Measurements from ENCODE around the gene ZNF304.

Gene ZNF304

GRCh38 chr19:57351867-57352266, 796 bp downstream of the ZNF304 start:
- TF ChIP-seq HDGF (IDR thresholded peaks at IDR 0.05; ENCODE audit: borderline replicate concordance) (no peak), ZNF384 (IDR thresholded peaks at IDR 0.05) (no peak), LEF1 (IDR thresholded peaks at IDR 0.05; ENCODE audit: borderline replicate concordance) (no peak), SUZ12 (IDR thresholded peaks at IDR 0.05) (no peak), ARNT (IDR thresholded peaks at IDR 0.05) (no peak)

GRCh38 chr19:57355916-57356315, 4.8 kb downstream of the ZNF304 start:
- ChIA-PET POLR2A (no interaction called here), CTCF (no interaction called here)
- no peak for DNase-seq (ENCODE audit: extremely low spot score)
- TF ChIP-seq NFRKB (IDR thresholded peaks at IDR 0.05): no peak
- no peak for TF ChIP-seq BHLHE40 (IDR thresholded peaks at IDR 0.05; ENCODE audit: borderline replicate concordance)

More at GRCh38 chr19:57351867-57352266, 796 bp downstream of the ZNF304 start:
- DNase-seq (ENCODE audit: extremely low spot score): no peak
- ChIA-PET CTCF (no interaction called here), POLR2A (no interaction called here)

GRCh38 chr19:57357406-57357805, 6.3 kb downstream of the ZNF304 start:
- ChIA-PET CTCF (interaction anchor here (0.7 kb wide), 1 partner anchor 1704 kb away, joined by 3 read pairs; no protein-coding TSS in a partner anchor), POLR2A (no interaction called here)
- TF ChIP-seq FOXK2 (IDR thresholded peaks at IDR 0.05) (no peak), NFRKB (IDR thresholded peaks at IDR 0.05) (no peak), SP1 (IDR thresholded peaks at IDR 0.05) (no peak), L3MBTL2 (conservative IDR thresholded peaks at IDR 0.05) (no peak), FOXM1 (IDR thresholded peaks at IDR 0.05; ENCODE audit: borderline replicate concordance) (no peak), ARNT (IDR thresholded peaks at IDR 0.05) (no peak), FOXA1 (IDR thresholded peaks at IDR 0.05) (no peak), ZNF384 (IDR thresholded peaks at IDR 0.05) (no peak), BHLHE40 (IDR thresholded peaks at IDR 0.05; ENCODE audit: borderline replicate concordance) (no peak), CTBP1 (IDR thresholded peaks at IDR 0.05; ENCODE audit: borderline replicate concordance) (no peak), LEF1 (IDR thresholded peaks at IDR 0.05; ENCODE audit: borderline replicate concordance) (no peak), PKNOX1 (IDR thresholded peaks at IDR 0.05) (no peak), SUZ12 (IDR thresholded peaks at IDR 0.05) (no peak), HDGF (IDR thresholded peaks at IDR 0.05; ENCODE audit: borderline replicate concordance) (no peak), TARDBP (IDR thresholded peaks at IDR 0.05) (no peak), ELF4 (IDR thresholded peaks at IDR 0.05) (no peak)
- DNase-seq (ENCODE audit: extremely low spot score): no peak

GRCh38 chr19:57359300-57359699, 8.2 kb downstream of the ZNF304 start:
- POLR2A ChIA-PET: no interaction called here
- CTCF ChIA-PET: no interaction called here
- TF ChIP-seq ZNF384 (IDR thresholded peaks at IDR 0.05) (no peak), PKNOX1 (IDR thresholded peaks at IDR 0.05) (no peak), TARDBP (IDR thresholded peaks at IDR 0.05) (no peak), ELF4 (IDR thresholded peaks at IDR 0.05) (no peak), NFRKB (IDR thresholded peaks at IDR 0.05) (no peak), FOXM1 (IDR thresholded peaks at IDR 0.05; ENCODE audit: borderline replicate concordance) (no peak), FOXK2 (IDR thresholded peaks at IDR 0.05) (no peak), SP1 (IDR thresholded peaks at IDR 0.05) (no peak), LEF1 (IDR thresholded peaks at IDR 0.05; ENCODE audit: borderline replicate concordance) (no peak), BHLHE40 (IDR thresholded peaks at IDR 0.05; ENCODE audit: borderline replicate concordance) (no peak), ARNT (IDR thresholded peaks at IDR 0.05) (no peak), FOXA1 (IDR thresholded peaks at IDR 0.05) (no peak), L3MBTL2 (conservative IDR thresholded peaks at IDR 0.05) (no peak), SUZ12 (IDR thresholded peaks at IDR 0.05) (no peak), CTBP1 (IDR thresholded peaks at IDR 0.05; ENCODE audit: borderline replicate concordance) (no peak), HDGF (IDR thresholded peaks at IDR 0.05; ENCODE audit: borderline replicate concordance) (no peak)
- no peak for DNase-seq (ENCODE audit: extremely low spot score)

- no peak for DNase-seq (ENCODE audit: extremely low spot score)
- ChIA-PET POLR2A (interaction anchor here (1.6 kb wide), 1 partner anchor 12 kb away, joined by 8 read pairs; the partner anchor contains the start of gene ZNF304), CTCF (no interaction called here)
- TF ChIP-seq BHLHE40 (IDR thresholded peaks at IDR 0.05; ENCODE audit: borderline replicate concordance) (no peak), LEF1 (IDR thresholded peaks at IDR 0.05; ENCODE audit: borderline replicate concordance) (no peak), ZNF384 (IDR thresholded peaks at IDR 0.05) (no peak), L3MBTL2 (conservative IDR thresholded peaks at IDR 0.05) (no peak), FOXA1 (IDR thresholded peaks at IDR 0.05) (no peak), FOXK2 (IDR thresholded peaks at IDR 0.05) (no peak), ELF4 (IDR thresholded peaks at IDR 0.05) (no peak), PKNOX1 (IDR thresholded peaks at IDR 0.05) (no peak), TARDBP (IDR thresholded peaks at IDR 0.05) (no peak), ARNT (IDR thresholded peaks at IDR 0.05) (no peak), NFRKB (IDR thresholded peaks at IDR 0.05) (no peak), FOXM1 (IDR thresholded peaks at IDR 0.05; ENCODE audit: borderline replicate concordance) (no peak), CTBP1 (IDR thresholded peaks at IDR 0.05; ENCODE audit: borderline replicate concordance) (no peak)
Measured at GRCh38 chr19:57362419-57362818, 11.3 kb downstream of the ZNF304 start.

GRCh38 chr19:57362997-57363687, 12.1 kb downstream of the ZNF304 start, which contains the start of the genes TRAPPC2B and ZNF547:
TRAPPC2B (plus strand) TSS chr19:57363551; CDS start chr19:57364834, 1,283 bp downstream.
ZNF547 (plus strand) TSS chr19:57363551; CDS start chr19:57368556, 5,005 bp downstream.
- ChIA-PET CTCF (no interaction called here), POLR2A (interaction anchor here (1.0 to 1.6 kb wide), 2 partner anchors 12 to 26 kb away, joined by 5 to 8 read pairs; partner anchors contain the start of genes ZNF304 and ZNF548)
- peak; percentile 90 for DNase-seq (ENCODE audit: extremely low spot score)
- TF ChIP-seq ELF4 (IDR thresholded peaks at IDR 0.05) (no peak), CTBP1 (IDR thresholded peaks at IDR 0.05; ENCODE audit: borderline replicate concordance) (no peak), PKNOX1 (IDR thresholded peaks at IDR 0.05) (peak; percentile 42; the same call in 1 of the 2 replicates), HDGF (IDR thresholded peaks at IDR 0.05; ENCODE audit: borderline replicate concordance) (no peak), BHLHE40 (IDR thresholded peaks at IDR 0.05; ENCODE audit: borderline replicate concordance) (no peak), L3MBTL2 (conservative IDR thresholded peaks at IDR 0.05) (peak; percentile 86), FOXA1 (IDR thresholded peaks at IDR 0.05) (no peak)

All from HEK293T (cell line).